ENCODE measurements around the gene RNF213. TPM values are rescaled to one million over a fixed set of nuclear protein-coding genes. Genes with fewer than 3 reads are reported as not detected.

Gene RNF213
- total RNA-seq, 3 donors from 2014 or later, result 96.0 to 111 (median 101) TPM

DNA sequence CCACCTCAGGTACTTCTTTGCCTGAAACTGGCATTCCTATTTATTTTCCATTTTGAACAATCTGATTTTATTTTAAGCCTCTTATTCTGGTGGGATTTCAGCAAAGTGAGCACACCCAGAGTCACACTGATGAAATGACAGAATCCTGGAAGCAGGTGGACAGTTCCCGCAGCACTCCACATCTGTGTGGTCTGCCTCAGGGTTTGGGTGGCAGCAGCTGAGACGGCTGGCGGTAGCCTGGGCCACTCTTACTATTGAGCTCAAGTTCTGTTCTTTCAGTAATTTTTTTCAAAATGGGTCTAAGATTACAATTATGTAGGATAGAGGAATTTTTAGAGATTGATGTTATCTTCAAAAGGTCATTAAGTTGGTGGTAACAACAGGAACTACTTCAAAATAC lies 121.8 kb downstream of the RNF213 start:
- H3K9me3 ChIP-seq, result no peaks in the 10 kb centered on the region
- intact Hi-C loops (cut with DNase I; ENCODE audit: low total_unique reads), result no loop called here
- TF ChIP-seq POLR2A (IDR thresholded peaks at IDR 0.05) (no peak), POLR2AphosphoS5 (IDR thresholded peaks at IDR 0.05) (no peak)
- TF ChIP-seq, protein P1, sequence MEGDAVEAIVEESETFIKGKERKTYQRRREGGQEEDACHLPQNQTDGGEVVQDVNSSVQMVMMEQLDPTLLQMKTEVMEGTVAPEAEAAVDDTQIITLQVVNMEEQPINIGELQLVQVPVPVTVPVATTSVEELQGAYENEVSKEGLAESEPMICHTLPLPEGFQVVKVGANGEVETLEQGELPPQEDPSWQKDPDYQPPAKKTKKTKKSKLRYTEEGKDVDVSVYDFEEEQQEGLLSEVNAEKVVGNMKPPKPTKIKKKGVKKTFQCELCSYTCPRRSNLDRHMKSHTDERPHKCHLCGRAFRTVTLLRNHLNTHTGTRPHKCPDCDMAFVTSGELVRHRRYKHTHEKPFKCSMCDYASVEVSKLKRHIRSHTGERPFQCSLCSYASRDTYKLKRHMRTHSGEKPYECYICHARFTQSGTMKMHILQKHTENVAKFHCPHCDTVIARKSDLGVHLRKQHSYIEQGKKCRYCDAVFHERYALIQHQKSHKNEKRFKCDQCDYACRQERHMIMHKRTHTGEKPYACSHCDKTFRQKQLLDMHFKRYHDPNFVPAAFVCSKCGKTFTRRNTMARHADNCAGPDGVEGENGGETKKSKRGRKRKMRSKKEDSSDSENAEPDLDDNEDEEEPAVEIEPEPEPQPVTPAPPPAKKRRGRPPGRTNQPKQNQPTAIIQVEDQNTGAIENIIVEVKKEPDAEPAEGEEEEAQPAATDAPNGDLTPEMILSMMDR (IDR thresholded peaks at IDR 0.05), result no peak
- no peak overlapping the region for H3K27ac ChIP-seq
- no peaks in the 10 kb centered on the region for H3K27me3 ChIP-seq
- DNase-seq (ENCODE audit: low spot score in 2 of 2), result no peak
- H3K4me3 ChIP-seq, result no peak overlapping the region
- no peaks in the 10 kb centered on the region for H3K4me1 ChIP-seq
- peaks cover 26% of the 10 kb centered on the region for H3K36me3 ChIP-seq

DNA sequence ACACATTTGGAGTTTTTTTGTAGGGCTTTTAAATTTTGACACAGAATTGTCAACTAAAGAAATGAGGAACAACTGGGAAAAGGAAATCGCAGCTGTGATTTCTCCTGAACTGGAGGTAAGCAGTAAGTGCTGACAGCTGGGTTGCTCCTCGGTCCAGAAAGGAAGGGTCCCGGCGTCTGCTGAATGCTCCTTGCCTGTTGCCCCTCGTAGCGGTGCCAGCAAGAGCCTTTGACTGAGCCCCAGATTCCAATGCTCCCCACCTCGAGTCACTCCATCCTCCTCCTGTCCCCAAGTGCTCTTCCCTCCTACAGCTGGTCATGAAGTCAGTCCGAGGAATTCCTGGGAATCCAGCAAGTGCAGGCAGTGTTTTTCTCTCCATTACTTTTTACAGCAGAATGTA lies 122.3 kb downstream of the RNF213 start:
- Histone ChIP-seq H3K36me3 (peaks cover 26% of the 10 kb centered on the region), H3K4me3 (no peak overlapping the region), H3K4me1 (no peaks in the 10 kb centered on the region), H3K9me3 (no peaks in the 10 kb centered on the region), H3K27ac (no peak overlapping the region), H3K27me3 (no peaks in the 10 kb centered on the region)
- TF ChIP-seq, protein P1 (IDR thresholded peaks at IDR 0.05), result no peak
- TF ChIP-seq POLR2A (IDR thresholded peaks at IDR 0.05) (no peak), POLR2AphosphoS5 (IDR thresholded peaks at IDR 0.05) (no peak)
- DNase-seq (ENCODE audit: low spot score in 2 of 2), result no peak
- intact Hi-C loops (cut with DNase I; ENCODE audit: low total_unique reads), result no loop called here

DNA sequence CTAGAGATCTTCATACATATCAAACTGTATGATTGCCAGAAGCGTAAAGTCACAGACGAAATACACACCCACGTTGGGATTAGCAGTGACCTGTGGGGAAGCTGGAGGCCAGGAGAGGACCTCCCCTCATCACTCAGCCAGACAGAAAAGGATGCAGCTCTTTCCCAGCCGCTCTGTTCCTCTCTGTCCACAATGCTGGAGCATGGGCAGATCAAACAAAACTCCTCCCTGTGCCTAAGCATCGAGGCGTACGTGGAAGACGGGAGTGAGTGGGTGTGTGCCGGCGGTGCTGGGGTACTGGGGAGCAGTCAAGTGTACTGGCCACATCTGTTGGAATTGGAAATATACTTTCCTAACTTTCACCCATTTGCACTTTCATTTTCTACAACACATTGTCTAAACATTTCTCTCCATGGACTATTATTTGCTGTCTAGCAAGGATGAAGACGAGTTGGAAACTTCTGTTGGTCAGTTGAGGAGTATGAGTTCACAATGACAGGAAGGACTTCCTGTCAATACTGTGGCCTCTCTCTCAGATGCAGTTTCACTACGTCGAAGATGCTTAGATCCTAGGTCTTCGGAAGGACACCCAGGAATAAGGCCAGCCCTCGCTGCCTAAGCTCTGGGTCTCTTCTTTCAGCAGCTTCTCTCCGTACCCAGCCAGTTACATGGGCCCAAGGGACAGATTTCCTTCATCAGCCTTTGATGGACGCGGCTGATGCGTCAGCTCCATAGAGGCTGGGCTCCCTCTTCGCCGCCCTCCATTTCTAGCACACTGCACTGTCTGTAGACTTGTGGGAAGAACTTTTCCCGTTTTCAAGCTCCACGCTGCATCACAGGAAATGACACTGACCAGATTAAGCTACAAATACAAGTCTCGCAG lies 123.7 kb downstream of the RNF213 start:
- Histone ChIP-seq H3K4me1 (no peaks in the 10 kb centered on the region), H3K4me3 (no peak overlapping the region), H3K27me3 (no peaks in the 10 kb centered on the region), H3K36me3 (peaks cover 26% of the 10 kb centered on the region), H3K9me3 (no peaks in the 10 kb centered on the region), H3K27ac (no peak overlapping the region)
- TF ChIP-seq POLR2AphosphoS5 (IDR thresholded peaks at IDR 0.05) (no peak), POLR2A (IDR thresholded peaks at IDR 0.05) (no peak)
- TF ChIP-seq, protein P1 (IDR thresholded peaks at IDR 0.05), result no peak
- DNase-seq (ENCODE audit: low spot score in 2 of 2), result no peak
- intact Hi-C loops (cut with DNase I; ENCODE audit: low total_unique reads), result no loop called here

DNA sequence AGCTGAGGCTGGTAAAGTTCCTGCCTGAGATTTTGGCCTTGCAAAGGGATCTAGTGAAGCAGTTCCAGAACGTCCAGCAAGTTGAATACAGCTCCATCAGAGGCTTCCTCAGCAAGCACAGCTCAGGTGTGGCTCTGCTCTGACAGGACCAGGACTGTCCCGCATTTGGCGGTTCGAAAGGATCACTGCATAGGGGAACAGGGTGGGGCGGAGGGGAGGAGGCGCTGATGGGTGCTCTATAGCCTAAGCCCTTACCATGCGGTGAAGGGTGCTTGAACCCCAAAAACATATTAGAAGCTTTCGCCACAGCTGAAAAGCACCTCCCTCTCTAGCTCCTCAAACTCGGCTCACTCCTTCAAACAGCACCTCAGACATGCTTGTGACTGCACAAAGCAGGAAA lies 124.4 kb downstream of the RNF213 start:
- no peak overlapping the region for H3K27ac ChIP-seq
- no peaks in the 10 kb centered on the region for H3K4me1 ChIP-seq
- peaks cover 26% of the 10 kb centered on the region for H3K36me3 ChIP-seq
- intact Hi-C loops (cut with DNase I; ENCODE audit: low total_unique reads), result no loop called here
- H3K9me3 ChIP-seq, result no peaks in the 10 kb centered on the region
- no peak for DNase-seq (ENCODE audit: low spot score in 2 of 2)
- no peaks in the 10 kb centered on the region for H3K27me3 ChIP-seq
- TF ChIP-seq POLR2AphosphoS5 (IDR thresholded peaks at IDR 0.05), result no peak
- TF ChIP-seq, protein P1 (IDR thresholded peaks at IDR 0.05), result no peak
- TF ChIP-seq POLR2A (IDR thresholded peaks at IDR 0.05), result no peak
- H3K4me3 ChIP-seq, result no peak overlapping the region

DNA sequence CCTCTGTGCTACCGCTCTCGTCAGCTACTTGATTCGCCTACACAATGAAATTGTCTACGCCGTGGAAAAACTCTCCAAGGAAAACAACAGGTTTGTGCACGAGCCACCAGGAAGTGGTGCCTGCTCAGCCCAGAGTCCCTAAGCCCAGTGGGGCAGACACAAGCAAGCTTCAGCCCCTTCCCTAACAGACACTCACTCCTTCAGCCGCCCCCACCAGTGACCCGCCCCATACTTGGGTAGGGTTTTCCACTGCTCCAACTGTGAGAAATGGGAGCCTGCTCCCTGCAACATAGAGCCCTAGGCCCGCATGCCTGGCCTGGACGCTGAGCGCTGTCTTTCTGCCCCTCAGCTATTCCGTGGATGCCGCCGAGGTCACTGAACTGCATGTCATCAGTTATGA lies 125.7 kb downstream of the RNF213 start:
- intact Hi-C loops (cut with DNase I; ENCODE audit: low total_unique reads), result no loop called here
- no peak overlapping the region for H3K27ac ChIP-seq
- H3K4me1 ChIP-seq, result no peaks in the 10 kb centered on the region
- no peaks in the 10 kb centered on the region for H3K27me3 ChIP-seq
- no peak overlapping the region for H3K4me3 ChIP-seq
- TF ChIP-seq POLR2AphosphoS5 (IDR thresholded peaks at IDR 0.05) (no peak), POLR2A (IDR thresholded peaks at IDR 0.05) (no peak)
- TF ChIP-seq, protein P1 (IDR thresholded peaks at IDR 0.05), result no peak
- peaks cover 20% of the 10 kb centered on the region for H3K36me3 ChIP-seq
- no peaks in the 10 kb centered on the region for H3K9me3 ChIP-seq
- no peak for DNase-seq (ENCODE audit: low spot score in 2 of 2)
